Left renal cortex interstitium (tissue), 4 donors: ENCODE results near the gene KRT82. TPM values are rescaled to one million over a fixed set of nuclear protein-coding genes. Genes with fewer than 3 reads are reported as not detected.
"Not testable (repeated sequence)": the region's sequence is repeated elsewhere in the genome, so short reads cannot be mapped to it uniquely, and the experiment has no call there.

Experiments
- DNase-seq, 4 donors: peaks; one replicate each; pipeline ENCODE4 v3.0.0-alpha.2; 2013; ENCODE audit warnings: low read depth in 4 of 4, low spot score in 2 of 4, missing footprints in 1 of 4
- polyA plus RNA-seq, 4 donors: library from polyadenylated mRNA; unstranded; fragments of 120-200 nt; gene quantifications; one replicate each; pipeline ENCODE4 v1.2.1, GENCODE V29; 2013; ENCODE audit not compliant: insufficient read length in 4 of 4

Gene KRT82
- polyA plus RNA-seq, 4 donors, result not detected

DNA sequence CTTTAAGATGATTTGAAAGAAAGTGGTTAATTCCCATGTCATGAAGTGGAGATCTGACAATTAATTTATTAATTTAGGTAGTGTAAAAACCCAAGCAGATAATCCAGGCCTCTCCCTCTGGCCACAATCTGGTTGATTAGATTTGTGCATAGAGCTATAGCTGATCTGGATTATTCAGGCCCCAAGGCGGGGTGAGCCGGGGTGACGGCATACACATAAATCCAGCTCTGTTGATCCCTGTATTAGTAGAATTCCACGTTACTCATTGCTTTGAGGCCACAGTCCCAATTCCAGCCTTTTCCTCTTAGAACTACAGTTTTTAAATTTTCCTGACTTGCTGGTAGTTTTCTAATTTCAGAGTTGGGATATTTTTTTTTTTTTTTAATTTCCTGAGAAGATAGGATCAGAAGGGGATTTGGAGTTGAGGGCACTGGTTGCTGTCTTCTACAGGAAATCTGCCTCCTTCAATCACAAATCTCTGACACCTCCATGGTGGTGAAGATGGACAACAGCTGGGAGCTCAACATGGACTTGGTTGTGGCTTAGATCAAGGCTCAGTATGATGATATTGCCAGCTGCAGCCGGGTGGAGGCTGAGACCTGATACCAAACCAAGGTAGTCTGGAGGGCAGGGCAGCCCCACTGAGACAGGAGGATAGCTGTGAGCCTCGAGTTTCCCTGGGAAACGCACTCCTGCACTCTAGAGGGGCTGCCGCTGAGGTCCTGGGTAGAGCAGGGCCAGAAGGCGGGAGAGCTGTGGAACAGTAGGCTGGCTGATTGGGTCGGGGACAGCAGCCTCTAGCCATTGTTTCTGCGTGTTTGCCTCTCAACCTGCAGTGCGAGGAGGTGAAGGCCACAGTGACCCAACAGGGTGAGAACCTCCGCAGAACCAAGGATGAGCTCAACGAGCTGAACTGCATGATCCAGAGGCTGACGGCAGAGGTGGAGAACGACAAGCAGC is 58.3 kb downstream of the KRT82 start:
- DNase-seq, result no peak

DNA sequence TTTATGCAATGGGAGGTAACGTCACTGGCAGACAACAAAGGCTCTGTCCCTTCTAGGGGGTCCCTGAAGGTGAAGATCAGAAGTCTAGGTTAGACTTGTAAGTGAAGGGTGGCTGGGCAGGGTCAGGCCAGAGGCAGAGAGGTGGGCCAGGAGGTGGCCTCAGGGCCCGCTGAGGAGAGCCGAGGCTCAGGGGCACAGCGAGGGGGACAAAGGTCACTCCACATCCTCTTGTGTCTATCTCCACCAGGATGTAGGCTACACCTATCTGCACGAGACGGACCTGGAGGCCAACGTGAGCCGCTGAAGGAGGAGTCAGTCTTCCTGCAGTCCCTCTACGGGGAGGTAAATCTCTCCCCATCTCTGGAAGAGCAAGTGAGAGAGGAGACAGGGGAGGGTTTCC is 59.1 kb downstream of the KRT82 start:
- no peak for DNase-seq

DNA sequence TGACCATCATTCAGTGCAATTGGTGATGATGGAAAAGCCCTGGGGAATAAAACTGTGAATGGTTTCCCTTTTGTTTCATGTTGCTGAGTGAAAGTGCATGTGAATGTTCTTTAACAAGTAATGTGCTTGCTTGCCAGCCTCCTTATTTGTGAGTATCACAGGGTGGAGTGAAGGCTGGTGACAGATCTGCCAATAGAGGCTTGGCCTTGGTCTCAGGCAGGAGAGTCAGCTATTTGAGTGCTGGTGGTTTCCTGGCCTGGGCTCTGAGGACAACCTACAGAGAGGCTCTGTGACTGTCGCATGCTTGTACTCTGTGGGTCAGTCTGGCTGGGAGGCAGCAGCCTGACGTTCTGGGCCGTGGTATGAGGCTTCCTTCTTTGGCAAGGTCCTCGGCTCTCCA is 59.5 kb downstream of the KRT82 start:
- no peak for DNase-seq

DNA sequence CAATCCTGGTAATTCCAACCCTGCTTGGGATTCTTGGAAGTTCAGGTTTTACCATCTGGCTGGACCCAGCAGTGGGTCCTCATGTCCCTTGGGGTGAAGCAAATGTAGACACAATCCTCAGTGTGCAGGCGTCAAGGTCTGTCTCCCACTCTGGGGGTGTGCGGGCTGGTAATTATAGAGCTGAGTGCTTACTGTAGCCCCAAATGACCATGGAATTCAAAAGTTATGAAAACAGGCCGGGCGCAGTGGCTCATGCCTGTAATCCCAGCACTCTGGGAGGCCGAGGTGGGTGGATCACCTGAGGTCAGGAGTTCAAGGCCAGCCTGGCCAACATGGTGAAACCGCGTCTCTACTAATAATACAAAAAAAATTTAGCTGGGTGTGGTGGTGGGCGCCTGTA is 61.1 kb downstream of the KRT82 start:
- DNase-seq, result not testable (repeated sequence)

DNA sequence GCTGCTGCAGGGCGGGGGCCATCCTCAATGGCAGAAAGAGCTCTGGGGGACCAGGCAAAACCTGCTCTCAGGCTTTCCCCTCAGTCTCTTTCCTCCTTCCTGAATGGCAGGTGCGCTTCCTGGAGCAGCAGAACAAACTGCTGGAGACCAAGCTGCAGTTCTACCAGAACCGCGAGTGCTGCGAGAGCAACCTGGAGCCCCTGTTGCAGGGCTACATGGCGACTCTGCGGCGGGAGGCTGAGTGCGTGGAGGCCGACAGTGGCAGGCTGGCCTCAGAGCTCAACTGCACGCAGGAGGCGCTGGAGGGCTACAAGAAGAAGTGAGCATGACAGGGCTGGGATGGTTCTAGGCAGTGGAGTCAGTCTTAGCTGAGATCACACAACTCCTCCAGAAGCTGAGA is 62.0 kb downstream of the KRT82 start:
- DNase-seq, result no peak

Other genes starting within 250 kb of the KRT82 start
- gene KRT80, start 214.3 kb downstream of the KRT82 start, polyA plus RNA-seq, result 1 to 10 TPM in 3 of 4 donors, under 1 TPM in 1; 0.97 to 1.1 (median 1.0) TPM
- 100 to 1,000 TPM in 1 of 4 donors, 10 to 100 TPM in 3; 61.8 to 110 (median 77.3) TPM for gene KRT7, start 173.1 kb downstream of the KRT82 start, polyA plus RNA-seq
- under 1 TPM in 2 of 4 donors, not detected in 2; 0.08 to 0.25 TPM for gene KRT86, start 131.7 kb downstream of the KRT82 start, polyA plus RNA-seq
- gene KRT81, start 114.8 kb downstream of the KRT82 start, polyA plus RNA-seq, result not detected
- not detected for gene KRT83, start 84.9 kb downstream of the KRT82 start, polyA plus RNA-seq
- gene KRT85, start 38.9 kb downstream of the KRT82 start, polyA plus RNA-seq, result not detected
- not detected for gene KRT84, start 20.7 kb downstream of the KRT82 start, polyA plus RNA-seq
- gene KRT75, start 28.0 kb upstream of the KRT82 start, polyA plus RNA-seq, result not detected
- gene KRT6B, start 45.8 kb upstream of the KRT82 start, polyA plus RNA-seq, result not detected
- not detected for gene KRT6C, start 67.5 kb upstream of the KRT82 start, polyA plus RNA-seq
- gene KRT6A, start 86.9 kb upstream of the KRT82 start, polyA plus RNA-seq, result not detected
- 1 to 10 TPM in 1 of 4 donors, under 1 TPM in 2, not detected in 1; 0.08 to 1.0 (median 0.16) TPM for gene KRT5, start 114.1 kb upstream of the KRT82 start, polyA plus RNA-seq
- not detected for gene KRT71, start 146.8 kb upstream of the KRT82 start, polyA plus RNA-seq
- gene KRT74, start 167.5 kb upstream of the KRT82 start, polyA plus RNA-seq, result not detected
- gene KRT72, start 195.1 kb upstream of the KRT82 start, polyA plus RNA-seq, result under 1 TPM in 2 of 4 donors, not detected in 2; 0.08 to 0.17 TPM
- gene KRT73, start 212.2 kb upstream of the KRT82 start, polyA plus RNA-seq, result under 1 TPM in 1 of 4 donors, not detected in 3; 0.06 TPM
- gene KRT2, start 245.9 kb upstream of the KRT82 start, polyA plus RNA-seq, result not detected